GM23338 (cell line): ENCODE results near the gene SLX4IP. TPM values are rescaled to one million over a fixed set of nuclear protein-coding genes. Genes with fewer than 3 reads are reported as not detected.

Experiments used
- ATAC-seq: fragments of 200-7000 bp; cut with Tn5 transposase; 3 replicates; pipeline ENCODE4 v1.9.1; 2020
- DNase-seq: peaks from one replicate; pipeline ENCODE4 v3.0.0-alpha.2; 2015; ENCODE audit warnings: low spot score
- H2AFZ ChIP-seq: fragments of 200-600 bp; sonication (generic); 2 replicates; pipeline ENCODE4 v1.8.0; 2016; ENCODE audit warnings: antibody characterized with exemption, mild to moderate bottlenecking, moderate library complexity
- H3F3A ChIP-seq: fragments of 200-600 bp; sonication (generic); replicated peaks from 2 replicates; pipeline ENCODE4 v1.8.0; 2017; ENCODE audit warnings: antibody characterized with exemption, mixed run types, low read depth
- H3K27ac ChIP-seq: fragments of 200-600 bp; sonication (generic); 2 replicates; pipeline ENCODE4 v1.6.1; 2016; ENCODE audit warnings: low read depth
- H3K27me3 ChIP-seq: fragments of 200-600 bp; sonication (generic); 2 replicates; pipeline ENCODE4 v1.8.0; 2016; ENCODE audit warnings: mild to moderate bottlenecking, mixed run types, moderate library complexity; ENCODE audit not compliant: insufficient read depth
- H3K36me3 ChIP-seq: fragments of 200-600 bp; sonication (generic); 2 replicates; pipeline ENCODE4 v1.8.0; 2016; ENCODE audit warnings: mild to moderate bottlenecking; ENCODE audit not compliant: insufficient read depth
- H3K4me1 ChIP-seq: fragments of 200-600 bp; sonication (generic); 2 replicates; pipeline ENCODE4 v1.8.0; 2016; ENCODE audit warnings: mild to moderate bottlenecking, moderate library complexity; ENCODE audit not compliant: insufficient read depth
- H3K4me2 ChIP-seq: fragments of 200-600 bp; sonication (generic); 2 replicates; pipeline ENCODE4 v1.7.1; 2017; ENCODE audit warnings: mixed run types
- H3K4me3 ChIP-seq: fragments of 200-600 bp; sonication (generic); 2 replicates; pipeline ENCODE4 v1.6.1; 2016; ENCODE audit warnings: mixed run types
- H3K79me2 ChIP-seq: fragments of 200-600 bp; sonication (generic); replicated peaks from 2 replicates; pipeline ENCODE4 v1.8.0; 2017; ENCODE audit warnings: mild to moderate bottlenecking; ENCODE audit not compliant: insufficient read depth
- H3K9me2 ChIP-seq: fragments of 200-600 bp; sonication (generic); 2 replicates; pipeline ENCODE4 v1.8.0; 2017; ENCODE audit not compliant: insufficient read depth
- H4K20me1 ChIP-seq: fragments of 200-600 bp; sonication (generic); replicated peaks from 2 replicates; pipeline ENCODE4 v1.8.0; 2017; ENCODE audit warnings: mild to moderate bottlenecking; ENCODE audit not compliant: insufficient read depth
- H3K27ac Mint-ChIP-seq: 2 replicates; pipeline ENCODE4 v1.8.0; 2020; ENCODE audit warnings: inconsistent platforms, mild to moderate bottlenecking, moderate library complexity, mixed read lengths
- H3K27me3 Mint-ChIP-seq: 3 replicates; pipeline ENCODE4 v1.8.0; 2022; ENCODE audit warnings: low read depth, mild to moderate bottlenecking, moderate library complexity, mixed read lengths, inconsistent platforms; ENCODE audit not compliant: insufficient read depth, poor library complexity
- H3K36me3 Mint-ChIP-seq: 3 replicates; pipeline ENCODE4 v1.8.0; 2021; ENCODE audit warnings: low read depth, mild to moderate bottlenecking, inconsistent platforms, moderate library complexity, mixed read lengths
- H3K4me1 Mint-ChIP-seq: 3 replicates; pipeline ENCODE4 v1.8.0; 2020; ENCODE audit warnings: mild to moderate bottlenecking, inconsistent platforms, mixed read lengths
- H3K4me3 Mint-ChIP-seq: 3 replicates; pipeline ENCODE4 v1.8.0; 2021; ENCODE audit warnings: moderate library complexity, mild to moderate bottlenecking, inconsistent platforms, mixed read lengths
- H3K9me3 Mint-ChIP-seq: 3 replicates; pipeline ENCODE4 v1.8.0; 2020; ENCODE audit warnings: moderate library complexity, mild to moderate bottlenecking, inconsistent platforms, mixed read lengths
- CREB1 ChIP-seq: fragments of 250-450 bp; sonication (Bioruptor Pico); IDR thresholded peaks from 2 replicates; pipeline ENCODE4 v1.5.0; 2020; ENCODE audit warnings: low read depth, mild to moderate bottlenecking, moderate library complexity
- CTCF ChIP-seq, 2 experiments: fragments of 200-600 bp in 1 of 2; sonication (generic) in 1 of 2; conservative IDR thresholded peaks; 2 replicates each; pipeline versions ENCODE4 v1.5.1 to v1.6.1; 2016 to 2017; ENCODE audit warnings: antibody characterized with exemption in 2 of 2, low read depth in 2 of 2, mild to moderate bottlenecking in 2 of 2, moderate library complexity in 1 of 2
- EZH2 ChIP-seq: fragments of 200-600 bp; sonication (generic); IDR thresholded peaks from one replicate; pipeline ENCODE4 v1.8.0; 2017; ENCODE audit warnings: antibody characterized with exemption, mild to moderate bottlenecking, low read depth; ENCODE audit not compliant: unreplicated experiment
- EZH2phosphoT487 ChIP-seq: fragments of 200-600 bp; sonication (generic); IDR thresholded peaks from one replicate; pipeline ENCODE4 v1.8.1; 2018; ENCODE audit warnings: antibody characterized with exemption; ENCODE audit not compliant: unreplicated experiment
- JUNB ChIP-seq: IDR thresholded peaks from one replicate; pipeline ENCODE4 v1.6.1; 2016; ENCODE audit warnings: antibody characterized with exemption; ENCODE audit not compliant: unreplicated experiment
- NANOG ChIP-seq: IDR thresholded peaks from 2 replicates; pipeline ENCODE4 v1.6.1; 2016; ENCODE audit warnings: antibody characterized with exemption, borderline replicate concordance
- POLR2AphosphoS5 ChIP-seq: IDR thresholded peaks from 2 replicates; pipeline ENCODE4 v1.6.1; 2016; ENCODE audit warnings: antibody characterized with exemption, low read depth
- REST ChIP-seq: IDR thresholded peaks from one replicate; pipeline ENCODE4 v1.6.1; 2018; ENCODE audit warnings: antibody characterized with exemption; ENCODE audit not compliant: unreplicated experiment
- STAT1 ChIP-seq: IDR thresholded peaks from one replicate; pipeline ENCODE4 v1.6.1; 2016; ENCODE audit warnings: antibody characterized with exemption; ENCODE audit not compliant: unreplicated experiment
- ZNF114 ChIP-seq: fragments of 250-450 bp; sonication (Bioruptor Pico); IDR thresholded peaks from 2 replicates; pipeline ENCODE4 v1.5.0; 2020; ENCODE audit warnings: mild to moderate bottlenecking, moderate library complexity
- ZNF331 ChIP-seq: fragments of 250-450 bp; sonication (Bioruptor Pico); IDR thresholded peaks from 2 replicates; pipeline ENCODE4 v1.5.0; 2020; ENCODE audit warnings: low read depth, mild to moderate bottlenecking, moderate library complexity
- polyA plus RNA-seq: library from polyadenylated mRNA; unstranded; fragments of >200 nt; fragmentation: Nextera tagmentation; extraction: Ambion mirVana; gene quantifications from 2 replicates; pipeline ENCODE4 v1.2.1, GENCODE V29; 2016
- total RNA-seq: library from RNA; depleted of rRNA; stranded (reverse); fragments of >200 nt; shearing (Covaris generic); gene quantifications from 2 replicates; pipeline ENCODE4 v1.2.3, GENCODE V29; 2014
- TF ChIP-seq, protein P1 (sequence below): fragments of 250-450 bp; sonication (Bioruptor Pico); IDR thresholded peaks from 2 replicates; pipeline ENCODE4 v1.5.0; 2020; ENCODE audit warnings: mild to moderate bottlenecking, moderate library complexity
- TF ChIP-seq, protein P2 (sequence below): IDR thresholded peaks from 2 replicates; pipeline ENCODE4 v1.6.1; 2016; ENCODE audit warnings: antibody characterized with exemption

Gene SLX4IP
- total and polyA plus RNA-seq, 2 experiments from 2014 or later, result 9.1 to 9.8 TPM

DNA sequence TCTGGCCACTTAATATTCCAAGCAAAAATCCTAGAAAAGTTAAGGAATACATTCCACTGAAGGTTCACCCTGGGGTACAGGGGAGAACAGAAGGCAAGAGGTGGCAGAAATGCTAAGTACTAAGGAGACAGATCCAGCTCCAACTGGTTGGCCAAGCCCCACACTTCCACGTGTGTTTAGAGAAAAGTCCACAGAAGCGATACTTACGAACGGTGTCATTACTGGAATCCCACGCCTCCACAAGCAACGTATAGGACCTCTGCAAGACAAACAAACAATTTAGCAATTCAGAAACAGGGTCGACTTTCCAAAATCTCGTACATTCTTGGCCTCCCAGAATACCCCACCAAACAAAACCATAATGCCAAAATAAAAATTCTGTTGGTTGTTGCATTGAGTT, 228.7 kb downstream of the SLX4IP start:
- Mint-ChIP-seq H3K4me1 (peaks cover 90% of the 10 kb centered on the region), H3K4me3 (peak overlapping the region; percentile 58)
- H3K4me1 ChIP-seq, result peaks cover 69% of the 10 kb centered on the region

More for the DNA sequence above, 228.7 kb downstream of the SLX4IP start:
- Histone ChIP-seq H3K27me3 (no peaks in the 10 kb centered on the region), H2AFZ (no peak overlapping the region), H4K20me1 (0 out of 2 replicates have a peak, but pooled peaks cover 3% of the 10 kb centered on the region), H3K36me3 (0 out of 2 replicates have a peak, but pooled peaks cover 4% of the 10 kb centered on the region), H3K9me2 (no peaks in the 10 kb centered on the region), H3K27ac (peak overlapping the region; percentile 87), H3K79me2 (peaks cover 86% of the 10 kb centered on the region), H3F3A (no peaks in the 10 kb centered on the region), H3K4me2 (peak overlapping the region; percentile 56), H3K4me3 (peak overlapping the region; percentile 32)
- Mint-ChIP-seq H3K9me3 (no peaks in the 10 kb centered on the region), H3K36me3 (peaks cover 84% of the 10 kb centered on the region), H3K27me3 (peaks cover 9% of the 10 kb centered on the region), H3K27ac (peak overlapping the region; percentile 97)
- DNase-seq (no peak), ATAC-seq (no peak)
- TF ChIP-seq EZH2 (no peak), CREB1 (no peak), ZNF114 (CRISPR knock-in tag) (no peak), JUNB (no peak), REST (no peak), EZH2phosphoT487 (no peak), ZNF331 (no peak), CTCF (conservative IDR thresholded peaks at IDR 0.05; ENCODE audit: low read depth in 2 of 2) (no peak), POLR2AphosphoS5 (no peak), STAT1 (no peak), NANOG (no peak)
- TF ChIP-seq, protein P1, sequence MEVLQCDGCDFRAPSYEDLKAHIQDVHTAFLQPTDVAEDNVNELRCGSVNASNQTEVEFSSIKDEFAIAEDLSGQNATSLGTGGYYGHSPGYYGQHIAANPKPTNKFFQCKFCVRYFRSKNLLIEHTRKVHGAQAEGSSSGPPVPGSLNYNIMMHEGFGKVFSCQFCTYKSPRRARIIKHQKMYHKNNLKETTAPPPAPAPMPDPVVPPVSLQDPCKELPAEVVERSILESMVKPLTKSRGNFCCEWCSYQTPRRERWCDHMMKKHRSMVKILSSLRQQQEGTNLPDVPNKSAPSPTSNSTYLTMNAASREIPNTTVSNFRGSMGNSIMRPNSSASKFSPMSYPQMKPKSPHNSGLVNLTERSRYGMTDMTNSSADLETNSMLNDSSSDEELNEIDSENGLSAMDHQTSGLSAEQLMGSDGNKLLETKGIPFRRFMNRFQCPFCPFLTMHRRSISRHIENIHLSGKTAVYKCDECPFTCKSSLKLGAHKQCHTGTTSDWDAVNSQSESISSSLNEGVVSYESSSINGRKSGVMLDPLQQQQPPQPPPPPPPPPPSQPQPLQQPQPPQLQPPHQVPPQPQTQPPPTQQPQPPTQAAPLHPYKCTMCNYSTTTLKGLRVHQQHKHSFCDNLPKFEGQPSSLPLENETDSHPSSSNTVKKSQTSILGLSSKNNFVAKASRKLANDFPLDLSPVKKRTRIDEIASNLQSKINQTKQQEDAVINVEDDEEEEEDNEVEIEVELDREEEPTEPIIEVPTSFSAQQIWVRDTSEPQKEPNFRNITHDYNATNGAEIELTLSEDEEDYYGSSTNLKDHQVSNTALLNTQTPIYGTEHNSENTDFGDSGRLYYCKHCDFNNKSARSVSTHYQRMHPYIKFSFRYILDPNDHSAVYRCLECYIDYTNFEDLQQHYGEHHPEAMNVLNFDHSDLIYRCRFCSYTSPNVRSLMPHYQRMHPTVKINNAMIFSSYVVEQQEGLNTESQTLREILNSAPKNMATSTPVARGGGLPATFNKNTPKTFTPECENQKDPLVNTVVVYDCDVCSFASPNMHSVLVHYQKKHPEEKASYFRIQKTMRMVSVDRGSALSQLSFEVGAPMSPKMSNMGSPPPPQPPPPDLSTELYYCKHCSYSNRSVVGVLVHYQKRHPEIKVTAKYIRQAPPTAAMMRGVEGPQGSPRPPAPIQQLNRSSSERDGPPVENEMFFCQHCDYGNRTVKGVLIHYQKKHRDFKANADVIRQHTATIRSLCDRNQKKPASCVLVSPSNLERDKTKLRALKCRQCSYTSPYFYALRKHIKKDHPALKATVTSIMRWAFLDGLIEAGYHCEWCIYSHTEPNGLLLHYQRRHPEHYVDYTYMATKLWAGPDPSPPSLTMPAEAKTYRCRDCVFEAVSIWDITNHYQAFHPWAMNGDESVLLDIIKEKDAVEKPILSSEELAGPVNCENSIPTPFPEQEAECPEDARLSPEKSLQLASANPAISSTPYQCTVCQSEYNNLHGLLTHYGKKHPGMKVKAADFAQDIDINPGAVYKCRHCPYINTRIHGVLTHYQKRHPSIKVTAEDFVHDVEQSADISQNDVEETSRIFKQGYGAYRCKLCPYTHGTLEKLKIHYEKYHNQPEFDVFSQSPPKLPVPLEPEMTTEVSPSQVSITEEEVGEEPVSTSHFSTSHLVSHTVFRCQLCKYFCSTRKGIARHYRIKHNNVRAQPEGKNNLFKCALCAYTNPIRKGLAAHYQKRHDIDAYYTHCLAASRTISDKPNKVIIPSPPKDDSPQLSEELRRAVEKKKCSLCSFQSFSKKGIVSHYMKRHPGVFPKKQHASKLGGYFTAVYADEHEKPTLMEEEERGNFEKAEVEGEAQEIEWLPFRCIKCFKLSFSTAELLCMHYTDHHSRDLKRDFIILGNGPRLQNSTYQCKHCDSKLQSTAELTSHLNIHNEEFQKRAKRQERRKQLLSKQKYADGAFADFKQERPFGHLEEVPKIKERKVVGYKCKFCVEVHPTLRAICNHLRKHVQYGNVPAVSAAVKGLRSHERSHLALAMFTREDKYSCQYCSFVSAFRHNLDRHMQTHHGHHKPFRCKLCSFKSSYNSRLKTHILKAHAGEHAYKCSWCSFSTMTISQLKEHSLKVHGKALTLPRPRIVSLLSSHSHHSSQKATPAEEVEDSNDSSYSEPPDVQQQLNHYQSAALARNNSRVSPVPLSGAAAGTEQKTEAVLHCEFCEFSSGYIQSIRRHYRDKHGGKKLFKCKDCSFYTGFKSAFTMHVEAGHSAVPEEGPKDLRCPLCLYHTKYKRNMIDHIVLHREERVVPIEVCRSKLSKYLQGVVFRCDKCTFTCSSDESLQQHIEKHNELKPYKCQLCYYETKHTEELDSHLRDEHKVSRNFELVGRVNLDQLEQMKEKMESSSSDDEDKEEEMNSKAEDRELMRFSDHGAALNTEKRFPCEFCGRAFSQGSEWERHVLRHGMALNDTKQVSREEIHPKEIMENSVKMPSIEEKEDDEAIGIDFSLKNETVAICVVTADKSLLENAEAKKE (CRISPR knock-in tag), result no peak
- TF ChIP-seq, protein P2, sequence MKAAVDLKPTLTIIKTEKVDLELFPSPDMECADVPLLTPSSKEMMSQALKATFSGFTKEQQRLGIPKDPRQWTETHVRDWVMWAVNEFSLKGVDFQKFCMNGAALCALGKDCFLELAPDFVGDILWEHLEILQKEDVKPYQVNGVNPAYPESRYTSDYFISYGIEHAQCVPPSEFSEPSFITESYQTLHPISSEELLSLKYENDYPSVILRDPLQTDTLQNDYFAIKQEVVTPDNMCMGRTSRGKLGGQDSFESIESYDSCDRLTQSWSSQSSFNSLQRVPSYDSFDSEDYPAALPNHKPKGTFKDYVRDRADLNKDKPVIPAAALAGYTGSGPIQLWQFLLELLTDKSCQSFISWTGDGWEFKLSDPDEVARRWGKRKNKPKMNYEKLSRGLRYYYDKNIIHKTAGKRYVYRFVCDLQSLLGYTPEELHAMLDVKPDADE, result no peak
